ENCODE data around the gene ANKS1B.

DNA sequence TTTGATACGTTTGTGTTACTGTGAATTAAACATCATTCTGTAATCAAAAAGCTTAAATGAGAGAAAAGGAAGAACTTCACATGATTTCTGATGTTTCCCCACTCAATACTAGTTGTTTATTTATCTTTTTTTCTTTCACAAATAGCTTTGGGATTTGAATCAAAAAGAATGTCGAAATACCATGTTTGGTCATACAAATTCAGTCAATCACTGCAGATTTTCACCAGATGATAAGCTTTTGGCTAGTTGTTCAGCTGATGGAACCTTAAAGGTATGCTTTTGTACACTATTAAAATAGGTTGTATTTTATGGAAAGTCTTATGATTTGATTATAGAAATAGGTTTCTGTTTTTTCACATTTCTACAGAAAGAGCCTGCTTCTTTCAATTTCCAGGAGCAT is 1298.1 kb downstream of the ANKS1B start:
- TF ChIP-seq, protein P1, sequence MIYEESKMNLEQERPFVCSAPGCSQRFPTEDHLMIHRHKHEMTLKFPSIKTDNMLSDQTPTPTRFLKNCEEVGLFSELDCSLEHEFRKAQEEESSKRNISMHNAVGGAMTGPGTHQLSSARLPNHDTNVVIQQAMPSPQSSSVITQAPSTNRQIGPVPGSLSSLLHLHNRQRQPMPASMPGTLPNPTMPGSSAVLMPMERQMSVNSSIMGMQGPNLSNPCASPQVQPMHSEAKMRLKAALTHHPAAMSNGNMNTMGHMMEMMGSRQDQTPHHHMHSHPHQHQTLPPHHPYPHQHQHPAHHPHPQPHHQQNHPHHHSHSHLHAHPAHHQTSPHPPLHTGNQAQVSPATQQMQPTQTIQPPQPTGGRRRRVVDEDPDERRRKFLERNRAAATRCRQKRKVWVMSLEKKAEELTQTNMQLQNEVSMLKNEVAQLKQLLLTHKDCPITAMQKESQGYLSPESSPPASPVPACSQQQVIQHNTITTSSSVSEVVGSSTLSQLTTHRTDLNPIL (CRISPR knock-in tag; IDR thresholded peaks at IDR 0.05; ENCODE audit: low read depth): no peak
- no peak for TF ChIP-seq ZC3H10 (CRISPR knock-in tag; IDR thresholded peaks at IDR 0.05)
- TF ChIP-seq, protein P2, sequence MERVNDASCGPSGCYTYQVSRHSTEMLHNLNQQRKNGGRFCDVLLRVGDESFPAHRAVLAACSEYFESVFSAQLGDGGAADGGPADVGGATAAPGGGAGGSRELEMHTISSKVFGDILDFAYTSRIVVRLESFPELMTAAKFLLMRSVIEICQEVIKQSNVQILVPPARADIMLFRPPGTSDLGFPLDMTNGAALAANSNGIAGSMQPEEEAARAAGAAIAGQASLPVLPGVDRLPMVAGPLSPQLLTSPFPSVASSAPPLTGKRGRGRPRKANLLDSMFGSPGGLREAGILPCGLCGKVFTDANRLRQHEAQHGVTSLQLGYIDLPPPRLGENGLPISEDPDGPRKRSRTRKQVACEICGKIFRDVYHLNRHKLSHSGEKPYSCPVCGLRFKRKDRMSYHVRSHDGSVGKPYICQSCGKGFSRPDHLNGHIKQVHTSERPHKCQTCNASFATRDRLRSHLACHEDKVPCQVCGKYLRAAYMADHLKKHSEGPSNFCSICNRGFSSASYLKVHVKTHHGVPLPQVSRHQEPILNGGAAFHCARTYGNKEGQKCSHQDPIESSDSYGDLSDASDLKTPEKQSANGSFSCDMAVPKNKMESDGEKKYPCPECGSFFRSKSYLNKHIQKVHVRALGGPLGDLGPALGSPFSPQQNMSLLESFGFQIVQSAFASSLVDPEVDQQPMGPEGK (CRISPR knock-in tag; IDR thresholded peaks at IDR 0.05; ENCODE audit: borderline replicate concordance): no peak
- TF ChIP-seq, protein P3, sequence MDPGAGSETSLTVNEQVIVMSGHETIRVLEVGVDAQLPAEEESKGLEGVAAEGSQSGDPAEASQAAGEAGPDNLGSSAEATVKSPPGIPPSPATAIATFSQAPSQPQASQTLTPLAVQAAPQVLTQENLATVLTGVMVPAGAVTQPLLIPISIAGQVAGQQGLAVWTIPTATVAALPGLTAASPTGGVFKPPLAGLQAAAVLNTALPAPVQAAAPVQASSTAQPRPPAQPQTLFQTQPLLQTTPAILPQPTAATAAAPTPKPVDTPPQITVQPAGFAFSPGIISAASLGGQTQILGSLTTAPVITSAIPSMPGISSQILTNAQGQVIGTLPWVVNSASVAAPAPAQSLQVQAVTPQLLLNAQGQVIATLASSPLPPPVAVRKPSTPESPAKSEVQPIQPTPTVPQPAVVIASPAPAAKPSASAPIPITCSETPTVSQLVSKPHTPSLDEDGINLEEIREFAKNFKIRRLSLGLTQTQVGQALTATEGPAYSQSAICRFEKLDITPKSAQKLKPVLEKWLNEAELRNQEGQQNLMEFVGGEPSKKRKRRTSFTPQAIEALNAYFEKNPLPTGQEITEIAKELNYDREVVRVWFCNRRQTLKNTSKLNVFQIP (CRISPR knock-in tag; IDR thresholded peaks at IDR 0.05; ENCODE audit: borderline replicate concordance, low read depth): no peak
- no peak for TF ChIP-seq ISL1 (CRISPR knock-in tag; IDR thresholded peaks at IDR 0.05)
- no peak for TF ChIP-seq ZNF70 (CRISPR knock-in tag; IDR thresholded peaks at IDR 0.05)
- TF ChIP-seq GLIS3 (CRISPR knock-in tag; IDR thresholded peaks at IDR 0.05): no peak
- no peak for TF ChIP-seq ZNF8 (CRISPR knock-in tag; IDR thresholded peaks at IDR 0.05)
- no peak for TF ChIP-seq ZFP30 (CRISPR knock-in tag; IDR thresholded peaks at IDR 0.05)
- TF ChIP-seq OSR1 (CRISPR knock-in tag; IDR thresholded peaks at IDR 0.05): no peak
- TF ChIP-seq ARNTL (CRISPR knock-in tag; IDR thresholded peaks at IDR 0.05; ENCODE audit: borderline replicate concordance, low read depth): no peak
- TF ChIP-seq, protein P4, sequence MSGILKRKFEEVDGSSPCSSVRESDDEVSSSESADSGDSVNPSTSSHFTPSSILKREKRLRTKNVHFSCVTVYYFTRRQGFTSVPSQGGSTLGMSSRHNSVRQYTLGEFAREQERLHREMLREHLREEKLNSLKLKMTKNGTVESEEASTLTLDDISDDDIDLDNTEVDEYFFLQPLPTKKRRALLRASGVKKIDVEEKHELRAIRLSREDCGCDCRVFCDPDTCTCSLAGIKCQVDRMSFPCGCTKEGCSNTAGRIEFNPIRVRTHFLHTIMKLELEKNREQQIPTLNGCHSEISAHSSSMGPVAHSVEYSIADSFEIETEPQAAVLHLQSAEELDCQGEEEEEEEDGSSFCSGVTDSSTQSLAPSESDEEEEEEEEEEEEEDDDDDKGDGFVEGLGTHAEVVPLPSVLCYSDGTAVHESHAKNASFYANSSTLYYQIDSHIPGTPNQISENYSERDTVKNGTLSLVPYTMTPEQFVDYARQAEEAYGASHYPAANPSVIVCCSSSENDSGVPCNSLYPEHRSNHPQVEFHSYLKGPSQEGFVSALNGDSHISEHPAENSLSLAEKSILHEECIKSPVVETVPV (CRISPR knock-in tag; IDR thresholded peaks at IDR 0.05): no peak
- TF ChIP-seq SNAI2 (CRISPR knock-in tag; IDR thresholded peaks at IDR 0.05): no peak
